Neural crest cell (in vitro differentiated cells): ENCODE data around the gene TEX19. TPM values are rescaled to one million over a fixed set of nuclear protein-coding genes. Genes with fewer than 3 reads are reported as not detected.

ENCODE experiments used
- DNase-seq: peaks from one replicate; pipeline ENCODE4 v3.0.0; 2021; ENCODE audit warnings: low read depth, mixed read lengths, low spot score
- H3K27ac Mint-ChIP-seq: one replicate; pipeline ENCODE4 v1.8.0; 2021; ENCODE audit warnings: mild to moderate bottlenecking, mixed read lengths; ENCODE audit not compliant: unreplicated experiment
- H3K27me3 Mint-ChIP-seq: 2 replicates; pipeline ENCODE4 v1.8.0; 2021; ENCODE audit warnings: low read depth, mild to moderate bottlenecking, mixed read lengths
- H3K36me3 Mint-ChIP-seq: 2 replicates; pipeline ENCODE4 v1.8.0; 2021; ENCODE audit warnings: low read depth, mild to moderate bottlenecking, mixed read lengths
- H3K4me1 Mint-ChIP-seq: 2 replicates; pipeline ENCODE4 v1.8.0; 2021; ENCODE audit warnings: mixed read lengths
- H3K4me3 Mint-ChIP-seq: one replicate; pipeline ENCODE4 v1.8.0; 2021; ENCODE audit warnings: mild to moderate bottlenecking, mixed read lengths
- H3K9me3 Mint-ChIP-seq: 2 replicates; pipeline ENCODE4 v1.8.0; 2021; ENCODE audit warnings: mixed read lengths
- total RNA-seq: library from RNA; stranded (reverse); gene quantifications from 2 replicates; pipeline ENCODE4 v1.2.1, GENCODE V29; 2021
- TF ChIP-seq, protein P1 (sequence below): fragments of 200-600 bp; sonication (generic); conservative IDR thresholded peaks from 2 replicates; pipeline ENCODE4 v1.5.0; 2021; ENCODE audit warnings: antibody characterized with exemption, mild to moderate bottlenecking

TEX19 gene
- total RNA-seq, 1 donor from 2014 or later: 0.23 TPM

DNA sequence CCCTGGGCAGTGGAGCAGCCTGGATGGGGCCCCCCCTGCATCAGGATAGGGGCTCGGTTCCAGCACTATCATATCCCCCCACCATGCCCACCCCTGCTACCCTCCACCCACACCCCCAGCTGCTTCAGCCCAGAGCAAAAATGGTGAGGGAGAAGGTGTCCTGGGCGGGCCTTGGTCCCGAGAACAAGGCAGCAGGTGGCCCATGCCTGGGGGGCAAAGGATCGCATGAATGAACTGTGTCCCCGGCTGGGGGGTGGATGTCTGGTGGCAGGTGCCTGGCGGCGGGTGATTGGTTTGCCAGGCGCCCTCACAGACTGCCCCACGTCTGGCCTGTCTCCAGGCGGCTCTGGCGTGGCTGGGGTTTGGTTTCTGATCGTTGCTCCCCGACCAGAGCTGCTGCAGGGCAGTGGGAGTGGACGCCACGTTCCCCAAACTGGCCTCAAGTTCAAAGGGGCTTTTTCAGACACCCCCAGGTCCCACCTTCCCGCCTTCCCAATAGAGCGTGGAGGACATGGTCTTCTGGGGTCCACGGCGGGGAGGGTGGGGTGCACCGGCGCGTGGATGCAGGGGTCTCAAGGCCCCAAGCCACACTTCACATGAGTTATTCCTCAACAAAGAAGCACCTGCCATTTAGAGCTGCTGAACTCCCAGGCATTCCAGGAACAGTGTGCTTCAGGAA is 25.1 kb downstream of the TEX19 start:
- TF ChIP-seq, protein P1, sequence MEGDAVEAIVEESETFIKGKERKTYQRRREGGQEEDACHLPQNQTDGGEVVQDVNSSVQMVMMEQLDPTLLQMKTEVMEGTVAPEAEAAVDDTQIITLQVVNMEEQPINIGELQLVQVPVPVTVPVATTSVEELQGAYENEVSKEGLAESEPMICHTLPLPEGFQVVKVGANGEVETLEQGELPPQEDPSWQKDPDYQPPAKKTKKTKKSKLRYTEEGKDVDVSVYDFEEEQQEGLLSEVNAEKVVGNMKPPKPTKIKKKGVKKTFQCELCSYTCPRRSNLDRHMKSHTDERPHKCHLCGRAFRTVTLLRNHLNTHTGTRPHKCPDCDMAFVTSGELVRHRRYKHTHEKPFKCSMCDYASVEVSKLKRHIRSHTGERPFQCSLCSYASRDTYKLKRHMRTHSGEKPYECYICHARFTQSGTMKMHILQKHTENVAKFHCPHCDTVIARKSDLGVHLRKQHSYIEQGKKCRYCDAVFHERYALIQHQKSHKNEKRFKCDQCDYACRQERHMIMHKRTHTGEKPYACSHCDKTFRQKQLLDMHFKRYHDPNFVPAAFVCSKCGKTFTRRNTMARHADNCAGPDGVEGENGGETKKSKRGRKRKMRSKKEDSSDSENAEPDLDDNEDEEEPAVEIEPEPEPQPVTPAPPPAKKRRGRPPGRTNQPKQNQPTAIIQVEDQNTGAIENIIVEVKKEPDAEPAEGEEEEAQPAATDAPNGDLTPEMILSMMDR: no peak
- Mint-ChIP-seq H3K4me1 (peaks cover 5% of the 10 kb centered on the region), H3K27me3 (peaks cover 14% of the 10 kb centered on the region), H3K9me3 (no peaks in the 10 kb centered on the region), H3K36me3 (no peaks in the 10 kb centered on the region), H3K4me3 (no peak overlapping the region), H3K27ac (no peak overlapping the region)
- DNase-seq: no peak

GRCh38 chr17:82384730-82385481 is 25.9 kb downstream of the TEX19 start:
- peaks cover 3% of the 10 kb centered on the region for H3K4me1 Mint-ChIP-seq
- DNase-seq: no peak
- no peaks in the 10 kb centered on the region for H3K36me3 Mint-ChIP-seq
- TF ChIP-seq, protein P1: no peak
- no peaks in the 10 kb centered on the region for H3K9me3 Mint-ChIP-seq
- H3K27ac Mint-ChIP-seq: no peak overlapping the region
- H3K27me3 Mint-ChIP-seq: peaks cover 12% of the 10 kb centered on the region
- H3K4me3 Mint-ChIP-seq: no peak overlapping the region

DNA sequence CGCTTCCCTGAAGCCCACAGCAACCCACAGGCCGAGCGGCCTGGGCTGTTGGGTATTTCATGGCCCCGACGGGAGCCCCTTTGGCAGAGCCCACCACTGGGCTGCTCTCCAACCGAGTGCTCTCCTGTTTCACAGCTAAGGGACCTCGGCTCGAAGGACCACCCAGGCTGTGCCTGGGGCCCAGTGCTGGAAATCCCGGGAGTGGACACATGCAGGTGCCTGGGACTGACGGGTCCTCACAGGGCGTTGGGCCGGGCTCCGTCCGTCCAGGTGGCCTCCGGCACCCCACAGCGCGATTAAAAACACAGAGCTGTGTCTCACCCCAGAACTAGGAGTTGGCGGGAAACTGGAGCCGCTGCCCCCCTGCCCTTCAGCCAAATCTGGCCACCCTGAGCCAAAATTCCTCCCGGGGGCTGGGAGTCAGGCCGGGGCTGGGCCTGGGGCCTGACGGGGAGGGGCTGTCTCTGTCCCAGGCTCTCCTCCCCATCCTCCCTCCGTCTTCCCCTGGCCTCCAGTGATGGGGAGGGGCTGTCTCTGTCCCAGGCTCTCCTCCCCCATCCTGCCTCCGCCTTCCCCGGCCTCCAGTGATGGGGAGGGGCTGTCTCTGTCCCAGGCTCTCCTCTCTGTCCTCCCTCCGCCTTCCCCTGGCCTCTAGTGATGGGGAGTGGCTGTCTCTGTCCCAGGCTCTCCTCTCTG is 26.7 kb downstream of the TEX19 start:
- TF ChIP-seq, protein P1: no peak
- Mint-ChIP-seq H3K27me3 (peaks cover 8% of the 10 kb centered on the region), H3K4me3 (no peak overlapping the region), H3K4me1 (no peaks in the 10 kb centered on the region), H3K27ac (no peak overlapping the region), H3K9me3 (no peaks in the 10 kb centered on the region), H3K36me3 (no peaks in the 10 kb centered on the region)
- DNase-seq: no peak

GRCh38 chr17:82386255-82386831 is 27.3 kb downstream of the TEX19 start:
- no peak for DNase-seq
- Mint-ChIP-seq H3K27me3 (peaks cover 5% of the 10 kb centered on the region), H3K36me3 (no peaks in the 10 kb centered on the region), H3K27ac (no peak overlapping the region), H3K4me1 (no peaks in the 10 kb centered on the region), H3K9me3 (no peaks in the 10 kb centered on the region), H3K4me3 (no peak overlapping the region)
- TF ChIP-seq, protein P1: no peak

DNA sequence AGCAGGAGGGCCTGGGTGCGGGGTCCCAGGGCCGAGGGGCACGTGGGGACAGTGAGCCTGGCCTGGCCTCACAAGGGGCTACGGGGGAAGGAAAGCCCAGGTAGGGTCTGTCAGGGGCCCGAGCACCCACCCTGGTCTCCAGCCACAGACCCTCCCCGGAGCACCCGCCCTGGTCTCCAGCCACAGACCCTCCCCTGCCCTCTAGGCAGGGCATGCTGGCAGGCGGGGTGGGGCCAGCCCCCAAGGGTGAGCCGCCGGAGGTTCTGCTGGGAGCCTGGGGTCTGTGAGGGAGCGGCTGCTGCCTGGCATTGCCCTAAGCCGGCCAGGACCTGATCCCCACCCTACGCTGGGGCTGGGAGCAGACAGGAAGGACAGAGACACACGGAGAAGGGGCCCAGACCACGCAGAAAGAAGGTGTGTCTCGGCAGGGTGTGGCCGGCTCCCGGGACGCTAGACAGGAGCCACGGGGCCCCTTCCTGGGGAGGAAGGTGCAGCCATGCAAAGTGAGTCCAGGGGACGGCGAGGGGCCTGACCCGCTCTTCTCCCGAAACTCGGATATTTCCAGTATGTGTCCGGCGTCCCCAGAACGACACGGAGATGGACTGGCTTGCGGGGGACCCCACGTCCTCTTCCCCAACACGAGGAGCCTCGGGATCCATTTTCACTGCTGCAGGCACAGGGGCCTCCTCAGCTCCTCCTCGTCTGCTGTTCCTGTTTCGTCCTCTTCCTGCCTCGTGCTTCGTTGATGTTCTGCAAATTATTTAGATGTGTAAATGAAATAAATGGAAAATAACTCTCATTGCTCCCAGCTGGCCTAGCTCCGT is 28.0 kb downstream of the TEX19 start:
- H3K27ac Mint-ChIP-seq: no peak overlapping the region
- no peaks in the 10 kb centered on the region for H3K4me1 Mint-ChIP-seq
- TF ChIP-seq, protein P1: no peak
- H3K27me3 Mint-ChIP-seq: peaks cover 2% of the 10 kb centered on the region
- no peak overlapping the region for H3K4me3 Mint-ChIP-seq
- no peaks in the 10 kb centered on the region for H3K36me3 Mint-ChIP-seq
- DNase-seq: no peak
- no peaks in the 10 kb centered on the region for H3K9me3 Mint-ChIP-seq
